A549 (cell line): ENCODE data around the gene SLC25A36. TPM values are rescaled to one million over a fixed set of nuclear protein-coding genes. Genes with fewer than 3 reads are reported as not detected.
"Not testable (repeated sequence)": the region's sequence is repeated elsewhere in the genome, so short reads cannot be mapped to it uniquely, and the experiment has no call there.

Source experiments
- ATAC-seq, 2 experiments: fragments of 200-7000 bp in 1 of 2; fragments of >200 bp in 1 of 2; cut with Nextera tagmentation in 1 of 2; cut with Tn5 transposase in 1 of 2; 3 replicates each; pipeline versions ENCODE4 v1.8.0 to v1.9.1; 2018 to 2020; ENCODE audit warnings: mild to moderate bottlenecking in 1 of 2, moderate library complexity in 1 of 2
- CTCF ChIA-PET: fragments of 300-600 bp; sonication (Branson Sonifier 250); formaldehyde crosslinking; extraction: SDS; loops from one replicate; lab custom pipeline; 2021; ENCODE audit warnings: antibody characterized with exemption, inconsistent platforms; lab: Yijun Ruan, JAX
- POLR2A ChIA-PET: fragments of 350-600 bp; formaldehyde crosslinking; extraction: SDS; loops from one replicate; lab custom pipeline; 2021; ENCODE audit warnings: antibody characterized with exemption, inconsistent platforms; lab: Yijun Ruan, JAX
- DNase-seq, 2 experiments: peaks; one replicate each; pipeline versions ENCODE4 v3.0.0 to v3.0.0-alpha.2; 2011 to 2016; ENCODE audit warnings: low read depth in 1 of 2, low spot score in 1 of 2
- FAIRE-seq: peaks from 2 replicates; lab custom pipeline; 2011; peaks lifted over from hg19 to GRCh38; lab: Jason Lieb, UNC
- H3K27ac ChIP-seq, 2 experiments: fragments of >200 bp; sonication (Bioruptor Twin); formaldehyde crosslinking; 3 replicates each; pipeline ENCODE4 v1.5.1; 2016 to 2017
- H3K4me1 ChIP-seq: fragments of >200 bp; sonication (Bioruptor Twin); formaldehyde crosslinking; 3 replicates; pipeline ENCODE4 v1.6.1; 2016
- H3K4me2 ChIP-seq: fragments of >200 bp; sonication (Bioruptor Twin); formaldehyde crosslinking; 3 replicates; pipeline ENCODE4 v1.6.1; 2016
- H3K4me3 ChIP-seq: fragments of >200 bp; sonication (Bioruptor Twin); formaldehyde crosslinking; 3 replicates; pipeline ENCODE4 v1.5.1; 2016
- H3K9me3 ChIP-seq: fragments of >200 bp; sonication (Bioruptor Twin); formaldehyde crosslinking; 3 replicates; pipeline ENCODE4 v1.6.1; 2016
- CBX2 ChIP-seq: fragments of 200-600 bp; sonication (generic); IDR thresholded peaks from 2 replicates; pipeline ENCODE4 v1.6.1; 2016; ENCODE audit warnings: low read depth, mild to moderate bottlenecking, borderline replicate concordance
- CEBPB ChIP-seq, 2 experiments: fragments of >200 bp in 1 of 2; sonication (Bioruptor Twin) in 1 of 2; formaldehyde crosslinking in 1 of 2; IDR thresholded peaks; 2 replicates each; pipeline ENCODE4 v1.6.1; 2012 to 2016
- EHMT2 ChIP-seq: fragments of 200-600 bp; sonication (generic); IDR thresholded peaks from 2 replicates; pipeline ENCODE4 v1.6.1; 2016; ENCODE audit warnings: antibody characterized with exemption, low read depth, mild to moderate bottlenecking, moderate library complexity
- EP300 ChIP-seq, 2 experiments: fragments of >200 bp; sonication (Bioruptor Twin); formaldehyde crosslinking; IDR thresholded peaks; 2 replicates in 1 of 2; 3 replicates in 1 of 2; pipeline ENCODE4 v1.6.1; 2016 to 2017
- FOSL2 ChIP-seq, 2 experiments: fragments of 450-650 bp in 1 of 2; fragments of >200 bp in 1 of 2; sonication (Bioruptor Twin) in 1 of 2; formaldehyde crosslinking; IDR thresholded peaks; 2 replicates each; pipeline versions ENCODE4 v1.5.0 to v1.6.1; 2016 to 2020; ENCODE audit warnings: mild to moderate bottlenecking in 1 of 2, moderate library complexity in 1 of 2
- FOXS1 ChIP-seq: fragments of 250-450 bp; sonication (Bioruptor Pico); IDR thresholded peaks from 2 replicates; pipeline ENCODE4 v1.5.0; 2020; ENCODE audit warnings: mild to moderate bottlenecking, moderate library complexity
- GATA3 ChIP-seq: IDR thresholded peaks from 2 replicates; pipeline ENCODE4 v1.6.1; 2012; ENCODE audit warnings: borderline replicate concordance
- HEYL ChIP-seq: fragments of 250-450 bp; sonication (Bioruptor Pico); IDR thresholded peaks from 2 replicates; pipeline ENCODE4 v1.8.0; 2021; ENCODE audit warnings: mild to moderate bottlenecking, moderate library complexity
- HOXB5 ChIP-seq: fragments of 250-450 bp; sonication (Bioruptor Pico); IDR thresholded peaks from 2 replicates; pipeline ENCODE4 v1.5.0; 2020; ENCODE audit warnings: mild to moderate bottlenecking, moderate library complexity
- KDM5A ChIP-seq: fragments of 200-600 bp; sonication (generic); IDR thresholded peaks from 2 replicates; pipeline ENCODE4 v1.6.1; 2016; ENCODE audit warnings: antibody characterized with exemption, mild to moderate bottlenecking
- PHF8 ChIP-seq: fragments of 200-600 bp; sonication (generic); IDR thresholded peaks from 2 replicates; pipeline ENCODE4 v1.6.1; 2016; ENCODE audit warnings: low read depth, mild to moderate bottlenecking, antibody characterized with exemption, moderate library complexity, borderline replicate concordance
- POLR2A ChIP-seq: IDR thresholded peaks from 2 replicates; pipeline ENCODE4 v1.6.1; 2012; ENCODE audit warnings: mild to moderate bottlenecking, low read length
- POLR2AphosphoS2 ChIP-seq: conservative IDR thresholded peaks from 2 replicates; pipeline ENCODE4 v1.6.1; 2012; ENCODE audit warnings: low read length, improper control_type of control experiment, inconsistent platforms
- RCOR1 ChIP-seq: fragments of 150-350 bp; IDR thresholded peaks from 2 replicates; pipeline ENCODE4 v1.6.1; 2014; ENCODE audit warnings: antibody characterized with exemption, low read length, low read depth
- RNF2 ChIP-seq: fragments of 200-600 bp; sonication (generic); IDR thresholded peaks from 2 replicates; pipeline ENCODE4 v1.6.1; 2016; ENCODE audit warnings: low read depth, mild to moderate bottlenecking, antibody characterized with exemption, moderate library complexity, borderline replicate concordance
- TFCP2L1 ChIP-seq: fragments of 250-450 bp; sonication (Bioruptor Pico); IDR thresholded peaks from 2 replicates; pipeline ENCODE4 v1.5.0; 2021; ENCODE audit warnings: mild to moderate bottlenecking
- TP53 ChIP-seq: fragments of 250-450 bp; sonication (Bioruptor Pico); IDR thresholded peaks from 2 replicates; pipeline ENCODE4 v1.5.0; 2021; ENCODE audit warnings: mild to moderate bottlenecking, moderate library complexity
- ZSCAN20 ChIP-seq: fragments of 250-450 bp; sonication (Bioruptor Pico); IDR thresholded peaks from 2 replicates; pipeline ENCODE4 v1.8.0; 2022; ENCODE audit warnings: mild to moderate bottlenecking, moderate library complexity
- WGBS: methylation state at CpG from one replicate; pipeline ENCODE4 v1.1.6; 2017; ENCODE audit errors: missing lambda C conversion rate; 5-methylcytosine and 5-hydroxymethylcytosine counted together
- polyA plus RNA-seq, 4 experiments: library from polyadenylated mRNA; depleted of rRNA in 3 of 4; stranded (reverse); fragments of >200 nt; fragmentation: RNase III in 1 of 4; extraction: RNeasy Plus Mini Kit Qiagen cat#74134 plus additional on column Dnase treatment in 1 of 4; gene quantifications; 2 replicates in 3 of 4; 3 replicates in 1 of 4; pipeline ENCODE4 v1.2.3, GENCODE V29; 2011 to 2017
- TF ChIP-seq, protein P1 (sequence below): fragments of 250-450 bp; sonication (Bioruptor Pico); IDR thresholded peaks from 2 replicates; pipeline ENCODE4 v1.5.0; 2021; ENCODE audit warnings: mild to moderate bottlenecking, moderate library complexity, borderline replicate concordance
- TF ChIP-seq, protein P2 (sequence below): IDR thresholded peaks from 2 replicates; pipeline ENCODE4 v1.6.1; 2012
- TF ChIP-seq, protein P3 (sequence below): fragments of 450-650 bp; IDR thresholded peaks from 2 replicates; pipeline ENCODE4 v1.6.1; 2014; ENCODE audit warnings: antibody characterized with exemption
- TF ChIP-seq, protein P4 (sequence below): fragments of >200 bp; sonication (Bioruptor Twin); formaldehyde crosslinking; IDR thresholded peaks from 2 replicates; pipeline ENCODE4 v1.6.1; 2016

The SLC25A36 gene
- polyA plus RNA-seq, 2 of the 4 experiments (the other 2 are of a cell fraction): 18.2 to 75.0 TPM

DNA sequence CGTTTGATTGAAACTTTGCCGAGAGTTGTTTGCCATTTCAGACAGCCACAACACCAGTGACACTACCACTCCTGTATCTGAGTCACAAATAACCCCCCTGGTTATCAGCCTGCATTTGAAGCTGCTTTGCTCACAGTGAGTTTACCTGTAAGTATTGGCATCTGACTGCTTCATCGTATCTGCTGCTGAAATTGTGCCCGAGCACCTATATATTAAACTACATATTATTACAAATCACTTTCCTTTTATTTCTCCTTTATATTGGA is 70.3 kb downstream of the SLC25A36 start (continued):
- TF ChIP-seq, protein P1, sequence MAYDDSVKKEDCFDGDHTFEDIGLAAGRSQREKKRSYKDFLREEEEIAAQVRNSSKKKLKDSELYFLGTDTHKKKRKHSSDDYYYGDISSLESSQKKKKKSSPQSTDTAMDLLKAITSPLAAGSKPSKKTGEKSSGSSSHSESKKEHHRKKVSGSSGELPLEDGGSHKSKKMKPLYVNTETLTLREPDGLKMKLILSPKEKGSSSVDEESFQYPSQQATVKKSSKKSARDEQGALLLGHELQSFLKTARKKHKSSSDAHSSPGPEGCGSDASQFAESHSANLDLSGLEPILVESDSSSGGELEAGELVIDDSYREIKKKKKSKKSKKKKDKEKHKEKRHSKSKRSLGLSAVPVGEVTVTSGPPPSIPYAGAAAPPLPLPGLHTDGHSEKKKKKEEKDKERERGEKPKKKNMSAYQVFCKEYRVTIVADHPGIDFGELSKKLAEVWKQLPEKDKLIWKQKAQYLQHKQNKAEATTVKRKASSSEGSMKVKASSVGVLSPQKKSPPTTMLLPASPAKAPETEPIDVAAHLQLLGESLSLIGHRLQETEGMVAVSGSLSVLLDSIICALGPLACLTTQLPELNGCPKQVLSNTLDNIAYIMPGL (CRISPR knock-in tag): no peak
- TF ChIP-seq, all 56 proteins: peak for 0

DNA sequence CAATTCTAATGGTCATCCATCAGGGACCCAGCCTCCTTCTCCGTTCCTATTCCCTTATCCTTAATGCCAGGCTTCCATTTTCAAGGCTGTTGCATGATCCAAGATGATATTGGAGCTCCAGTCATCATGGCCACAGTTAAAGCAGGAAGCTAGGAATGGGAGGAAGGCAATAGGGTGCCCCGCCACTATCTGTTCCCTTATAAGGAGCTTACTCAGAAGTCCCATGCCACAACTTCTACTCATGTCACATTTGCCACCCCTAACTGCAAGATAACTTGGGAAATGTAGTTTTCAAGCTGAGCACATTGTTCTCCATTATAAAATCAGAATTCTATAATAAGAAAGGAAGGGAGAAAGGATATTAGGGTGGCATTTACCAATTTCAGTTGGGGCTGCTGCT is 70.9 kb downstream of the SLC25A36 start:
- TF ChIP-seq PHF8 (no peak), CBX2 (no peak), KDM5A (no peak), CEBPB (IDR thresholded peaks at IDR 0.05) (no peak), ZSCAN20 (CRISPR knock-in tag) (no peak), HEYL (CRISPR knock-in tag) (no peak), GATA3 (no peak), HOXB5 (CRISPR knock-in tag) (no peak), POLR2A (no peak), RNF2 (no peak)
- TF ChIP-seq, protein P2, sequence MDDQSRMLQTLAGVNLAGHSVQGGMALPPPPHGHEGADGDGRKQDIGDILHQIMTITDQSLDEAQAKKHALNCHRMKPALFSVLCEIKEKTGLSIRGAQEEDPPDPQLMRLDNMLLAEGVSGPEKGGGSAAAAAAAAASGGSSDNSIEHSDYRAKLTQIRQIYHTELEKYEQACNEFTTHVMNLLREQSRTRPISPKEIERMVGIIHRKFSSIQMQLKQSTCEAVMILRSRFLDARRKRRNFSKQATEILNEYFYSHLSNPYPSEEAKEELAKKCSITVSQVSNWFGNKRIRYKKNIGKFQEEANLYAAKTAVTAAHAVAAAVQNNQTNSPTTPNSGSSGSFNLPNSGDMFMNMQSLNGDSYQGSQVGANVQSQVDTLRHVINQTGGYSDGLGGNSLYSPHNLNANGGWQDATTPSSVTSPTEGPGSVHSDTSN: no peak
- FAIRE-seq: no peak
- no peak overlapping the region for H3K4me2 ChIP-seq
- no peaks in the 10 kb centered on the region for H3K9me3 ChIP-seq
- POLR2A ChIA-PET: no interaction called here
- no peaks in the 10 kb centered on the region for H3K4me1 ChIP-seq
- no peak for ATAC-seq
- no peak overlapping the region for H3K27ac ChIP-seq
- no peak overlapping the region for H3K4me3 ChIP-seq
- no peak for DNase-seq
- CTCF ChIA-PET: interaction anchor here (0.8 to 2.4 kb wide), 6 partner anchors 10 to 179 kb away, joined by 3 to 12 read pairs (median 6); no protein-coding TSS in a partner anchor
- 45% methylated on average over 1 of the region's 2 CpGs for WGBS

DNA sequence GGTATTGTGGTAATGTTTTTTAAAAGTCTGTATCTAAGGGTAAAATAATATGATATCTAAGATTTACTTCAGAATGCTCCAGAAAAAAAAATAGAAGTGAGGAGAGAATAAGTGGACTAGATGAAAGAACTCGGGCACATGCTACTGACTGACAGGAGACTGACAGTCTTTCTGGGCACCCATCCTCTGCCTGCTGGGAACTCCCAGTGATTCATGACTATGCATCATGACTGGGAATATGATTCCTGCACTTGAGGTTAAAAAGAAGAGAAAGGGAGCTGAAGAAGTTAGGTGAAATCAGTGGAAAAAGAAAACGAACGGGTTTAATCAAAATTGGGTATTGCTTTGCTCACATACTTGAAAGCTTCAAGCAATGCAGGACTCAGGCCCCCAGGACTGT is 73.8 kb downstream of the SLC25A36 start:
- Histone ChIP-seq H3K4me1 (no peaks in the 10 kb centered on the region), H3K4me3 (no peak overlapping the region), H3K27ac (no peak overlapping the region), H3K4me2 (no peak overlapping the region), H3K9me3 (no peaks in the 10 kb centered on the region)
- DNase-seq (no peak), ATAC-seq (no peak), FAIRE-seq (no peak)
- CTCF ChIA-PET: no interaction called here
- POLR2A ChIA-PET: no interaction called here
- TF ChIP-seq TP53 (no peak), EHMT2 (no peak), RCOR1 (no peak), FOXS1 (CRISPR knock-in tag) (no peak), POLR2AphosphoS2 (no peak), HOXB5 (CRISPR knock-in tag) (no peak), FOSL2 (IDR thresholded peaks at IDR 0.05) (no peak), FOSL2 (CRISPR knock-in tag; IDR thresholded peaks at IDR 0.05) (no peak), EP300 (IDR thresholded peaks at IDR 0.05) (no peak), TFCP2L1 (CRISPR knock-in tag) (no peak)
- TF ChIP-seq, protein P2: no peak
- TF ChIP-seq, protein P3, sequence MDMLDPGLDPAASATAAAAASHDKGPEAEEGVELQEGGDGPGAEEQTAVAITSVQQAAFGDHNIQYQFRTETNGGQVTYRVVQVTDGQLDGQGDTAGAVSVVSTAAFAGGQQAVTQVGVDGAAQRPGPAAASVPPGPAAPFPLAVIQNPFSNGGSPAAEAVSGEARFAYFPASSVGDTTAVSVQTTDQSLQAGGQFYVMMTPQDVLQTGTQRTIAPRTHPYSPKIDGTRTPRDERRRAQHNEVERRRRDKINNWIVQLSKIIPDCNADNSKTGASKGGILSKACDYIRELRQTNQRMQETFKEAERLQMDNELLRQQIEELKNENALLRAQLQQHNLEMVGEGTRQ: no peak
- TF ChIP-seq, protein P1 (CRISPR knock-in tag): no peak
- TF ChIP-seq, protein P4, sequence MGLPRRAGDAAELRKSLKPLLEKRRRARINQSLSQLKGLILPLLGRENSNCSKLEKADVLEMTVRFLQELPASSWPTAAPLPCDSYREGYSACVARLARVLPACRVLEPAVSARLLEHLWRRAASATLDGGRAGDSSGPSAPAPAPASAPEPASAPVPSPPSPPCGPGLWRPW: no peak
- 8% methylated on average over 3 of the region's 3 CpGs for WGBS

DNA sequence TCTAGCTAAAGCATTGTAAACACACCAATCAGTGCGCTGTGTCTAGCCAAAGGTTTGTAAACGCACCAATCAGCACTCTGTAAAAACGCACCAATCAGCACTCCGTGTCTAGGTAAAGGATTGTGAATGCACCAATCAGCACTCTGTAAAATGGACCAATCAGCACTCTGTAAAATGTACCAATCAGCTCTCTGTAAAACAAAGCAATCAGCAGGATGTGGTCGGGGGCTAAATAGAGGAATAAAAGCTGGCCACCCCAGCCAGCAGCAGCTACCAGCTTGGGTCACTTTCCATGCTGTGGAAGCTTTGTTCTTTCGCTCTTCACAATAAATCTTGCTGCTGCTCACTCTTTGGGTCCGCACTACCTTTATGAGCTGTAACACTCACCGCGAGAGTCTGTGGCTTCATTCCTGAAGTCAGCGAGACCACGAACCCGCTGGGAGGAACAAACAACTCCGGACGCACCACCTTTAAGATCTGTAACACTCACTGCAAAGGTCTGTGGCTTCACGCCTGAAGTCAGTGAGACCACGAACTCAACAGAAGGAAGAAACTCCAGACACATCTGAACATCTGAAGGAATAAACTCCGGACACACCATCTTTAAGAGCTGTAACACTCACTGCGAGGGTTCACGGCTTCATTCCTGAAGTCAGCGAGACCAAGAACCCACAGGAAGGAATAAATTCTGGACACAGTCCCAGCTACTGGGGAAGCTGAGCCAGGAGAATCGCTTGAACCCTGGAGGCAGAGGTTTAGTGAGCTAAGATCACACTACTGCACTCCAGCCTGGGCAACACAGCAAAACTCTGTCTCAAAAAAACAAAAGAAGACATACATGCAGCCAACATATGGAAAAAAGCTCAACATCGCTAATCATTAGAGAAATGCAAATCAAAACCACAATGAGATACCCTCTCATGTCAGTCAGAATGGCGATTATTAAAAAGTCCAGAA is 76.0 kb downstream of the SLC25A36 start:
- H3K4me1 ChIP-seq, H3K9me3 ChIP-seq, FAIRE-seq, ATAC-seq, POLR2A ChIA-PET, H3K4me2 ChIP-seq, DNase-seq, H3K4me3 ChIP-seq, H3K27ac ChIP-seq: not testable (repeated sequence)
- CTCF ChIA-PET: interaction anchor here (1.4 to 1.5 kb wide), 2 partner anchors 10 to 214 kb away, joined by 3 to 4 read pairs; partner anchors contain the start of gene PXYLP1
- 55% methylated on average over 19 of the region's 23 CpGs for WGBS
